NCI-H2227 (cell line): ENCODE results near the gene PPP1R10.

Experiments
- DNase-seq: peaks from one replicate; lab custom pipeline; 2025; ENCODE audit not compliant: unreplicated experiment; lab: John Stamatoyannopoulos, UW

Gene PPP1R10

GRCh38 chr6:30599625-30600324 is 17.3 kb downstream of the PPP1R10 start:
- DNase-seq, result no peak

GRCh38 chr6:30598912-30599624 is 18.0 kb downstream of the PPP1R10 start:
- DNase-seq, result no peak

- peak; percentile 87 for DNase-seq
Observed at GRCh38 chr6:30597315-30598144, 19.5 kb downstream of the PPP1R10 start.

- no peak for DNase-seq
Observed at GRCh38 chr6:30592287-30592686, 24.8 kb downstream of the PPP1R10 start.

GRCh38 chr6:30591008-30591407 is 26.0 kb downstream of the PPP1R10 start:
- no peak for DNase-seq

GRCh38 chr6:30590509-30590908 is 26.5 kb downstream of the PPP1R10 start:
- DNase-seq, result no peak

- DNase-seq, result no peak
Observed at GRCh38 chr6:30589754-30590358, 27.2 kb downstream of the PPP1R10 start.

GRCh38 chr6:30583921-30584320 is 33.1 kb downstream of the PPP1R10 start:
- no peak for DNase-seq

- DNase-seq, result no peak
Observed at GRCh38 chr6:30578051-30578450, 39.0 kb downstream of the PPP1R10 start.

- DNase-seq, result no peak
Observed at GRCh38 chr6:30573113-30573512, 43.9 kb downstream of the PPP1R10 start.

- no peak for DNase-seq
Observed at GRCh38 chr6:30572148-30572547, 44.9 kb downstream of the PPP1R10 start.

GRCh38 chr6:30571762-30572082 is 45.3 kb downstream of the PPP1R10 start:
- DNase-seq, result no peak

- peak; percentile 99 for DNase-seq
Observed at GRCh38 chr6:30571075-30571761, 45.8 kb downstream of the PPP1R10 start, which contains the start of gene ABCF1. ABCF1 (plus strand) TSS chr6:30571442; CDS start chr6:30571488, 46 bp downstream.

GRCh38 chr6:30570740-30571074 is 46.3 kb downstream of the PPP1R10 start:
- DNase-seq, result no peak

- DNase-seq, result no peak
Observed at GRCh38 chr6:30570263-30570662, 46.8 kb downstream of the PPP1R10 start.

- DNase-seq, result no peak
Observed at GRCh38 chr6:30568245-30568644, 48.8 kb downstream of the PPP1R10 start.

- DNase-seq, result no peak
Observed at GRCh38 chr6:30565772-30566171, 51.3 kb downstream of the PPP1R10 start.

- no peak for DNase-seq
Observed at GRCh38 chr6:30564114-30564513, 52.9 kb downstream of the PPP1R10 start.

- DNase-seq, result no peak
Observed at GRCh38 chr6:30562470-30563425, 54.3 kb downstream of the PPP1R10 start.

- DNase-seq, result no peak
Observed at GRCh38 chr6:30560930-30561329, 56.1 kb downstream of the PPP1R10 start.
